SK-N-SH (cell line): ENCODE data around the gene ATP2A2. TPM values are rescaled to one million over a fixed set of nuclear protein-coding genes. Genes with fewer than 3 reads are reported as not detected.

Source experiments
- CTCF ChIA-PET: fragments of 300-600, 350-600 bp; formaldehyde crosslinking; extraction: SDS; loops from one replicate; lab custom pipeline; 2021; lab: Yijun Ruan, JAX
- POLR2A ChIA-PET: fragments of 350-600 bp; sonication (Branson Sonifier 250); formaldehyde crosslinking; extraction: SDS; loops from one replicate; lab custom pipeline; 2020; ENCODE audit warnings: antibody characterized with exemption, inconsistent platforms; lab: Yijun Ruan, JAX
- DNase-seq: peaks from one replicate; pipeline ENCODE4 v3.0.0; 2012
- H2AFZ ChIP-seq: fragments of 200-600 bp; sonication (generic); 2 replicates; pipeline ENCODE4 v1.8.1; 2016; ENCODE audit warnings: antibody characterized with exemption, mild to moderate bottlenecking, low read depth
- H3F3A ChIP-seq: fragments of 200-600 bp; sonication (generic); replicated peaks from 2 replicates; pipeline ENCODE3; 2016; ENCODE audit warnings: antibody characterized with exemption, mild to moderate bottlenecking; ENCODE audit not compliant: insufficient read depth
- H3K27ac ChIP-seq, 2 experiments: fragments of 200-500 bp in 1 of 2; fragments of 200-600 bp in 1 of 2; sonication (Bioruptor generic) in 1 of 2; sonication (generic), shearing (Covaris generic) in 1 of 2; 2 replicates each; pipeline versions ENCODE4 v1.5.1 to v1.6.1; 2014 to 2016; ENCODE audit warnings: low read depth in 2 of 2, inconsistent platforms in 1 of 2, low read length in 1 of 2, mild to moderate bottlenecking in 1 of 2, mixed read lengths in 1 of 2
- H3K27me3 ChIP-seq: fragments of 200-600 bp; sonication (generic), shearing (Covaris generic); 2 replicates; pipeline ENCODE4 v1.6.1; 2016; ENCODE audit warnings: mixed run types; ENCODE audit not compliant: insufficient read depth
- H3K36me3 ChIP-seq, 2 experiments: fragments of 200-500 bp in 1 of 2; fragments of 200-600 bp in 1 of 2; sonication (Bioruptor generic) in 1 of 2; sonication (generic) in 1 of 2; replicated peaks in 1 of 2; 2 replicates each; pipeline versions ENCODE3 to v1.5.1; 2014 to 2016; ENCODE audit warnings: low read length in 1 of 2, mild to moderate bottlenecking in 1 of 2; ENCODE audit not compliant: insufficient read depth in 2 of 2, control insufficient read depth in 1 of 2
- H3K4me1 ChIP-seq, 2 experiments: fragments of 200-500 bp in 1 of 2; fragments of 200-600 bp in 1 of 2; sonication (Bioruptor generic) in 1 of 2; sonication (generic), shearing (Covaris generic) in 1 of 2; 2 replicates each; pipeline versions ENCODE4 v1.5.1 to v1.6.1; 2014 to 2016; ENCODE audit warnings: low read depth in 1 of 2, low read length in 1 of 2, mixed run types in 1 of 2; ENCODE audit not compliant: insufficient read depth in 2 of 2, control insufficient read depth in 1 of 2
- H3K4me2 ChIP-seq: fragments of 200-600 bp; sonication (generic), shearing (Covaris generic); 2 replicates; pipeline ENCODE4 v1.6.1; 2017; ENCODE audit warnings: mixed run types
- H3K4me3 ChIP-seq, 2 experiments: fragments of 200-500 bp in 1 of 2; fragments of 200-600 bp in 1 of 2; sonication (Bioruptor generic) in 1 of 2; sonication (generic), shearing (Covaris generic) in 1 of 2; 2 replicates each; pipeline versions ENCODE4 v1.5.1 to v1.8.1; 2014 to 2016; ENCODE audit warnings: low read depth in 2 of 2, inconsistent platforms in 1 of 2, low read length in 1 of 2, mild to moderate bottlenecking in 1 of 2, mixed read lengths in 1 of 2, moderate library complexity in 1 of 2
- H3K79me2 ChIP-seq: fragments of 200-600 bp; sonication (generic); 2 replicates; pipeline ENCODE4 v1.8.1; 2017; ENCODE audit warnings: mild to moderate bottlenecking; ENCODE audit not compliant: insufficient read depth
- H3K9ac ChIP-seq: fragments of 200-600 bp; sonication (generic); 2 replicates; pipeline ENCODE4 v1.6.1; 2017; ENCODE audit warnings: mixed run types
- H3K9me2 ChIP-seq: fragments of 200-600 bp; sonication (generic); 2 replicates; pipeline ENCODE4 v1.6.1; 2017; ENCODE audit warnings: mixed run types
- H3K9me3 ChIP-seq: fragments of 200-600 bp; sonication (generic); 2 replicates; pipeline ENCODE4 v1.6.1; 2017; ENCODE audit warnings: mixed run types, mild to moderate bottlenecking, moderate library complexity
- H4K20me1 ChIP-seq: fragments of 200-600 bp; sonication (generic); 2 replicates; pipeline ENCODE4 v1.6.1; 2017; ENCODE audit warnings: mild to moderate bottlenecking, mixed run types; ENCODE audit not compliant: insufficient read depth
- ELF1 ChIP-seq: IDR thresholded peaks from 2 replicates; pipeline ENCODE4 v1.4.0; 2012
- EZH2phosphoT487 ChIP-seq: fragments of 200-600 bp; sonication (generic); IDR thresholded peaks from 2 replicates; pipeline ENCODE4 v1.6.1; 2017; ENCODE audit warnings: low read depth, mixed run types, mild to moderate bottlenecking, antibody characterized with exemption, moderate library complexity, borderline replicate concordance
- FOSL2 ChIP-seq: IDR thresholded peaks from 2 replicates; pipeline ENCODE4 v1.4.0; 2012; ENCODE audit warnings: low read depth, mild to moderate bottlenecking, moderate library complexity, borderline replicate concordance
- GABPA ChIP-seq: IDR thresholded peaks from 2 replicates; pipeline ENCODE4 v1.4.0; 2012; ENCODE audit warnings: low read depth, mild to moderate bottlenecking
- MAX ChIP-seq: IDR thresholded peaks from 2 replicates; pipeline ENCODE4 v1.4.0; 2012; ENCODE audit warnings: low read depth
- MXI1 ChIP-seq: IDR thresholded peaks from 2 replicates; pipeline ENCODE4 v1.6.1; 2012; ENCODE audit warnings: mild to moderate bottlenecking, low read depth, low read length, improper control_type of control experiment
- PBX3 ChIP-seq: IDR thresholded peaks from 2 replicates; pipeline ENCODE4; 2012
- RAD21 ChIP-seq: IDR thresholded peaks from 2 replicates; pipeline ENCODE4 v1.6.1; 2012; ENCODE audit warnings: mild to moderate bottlenecking, low read length
- RCOR1 ChIP-seq: fragments of 150-350 bp; IDR thresholded peaks from 2 replicates; pipeline ENCODE4 v1.6.1; 2017; ENCODE audit warnings: antibody characterized with exemption, low read length
- RFX5 ChIP-seq: IDR thresholded peaks from 2 replicates; pipeline ENCODE4 v1.6.1; 2012; ENCODE audit warnings: mild to moderate bottlenecking, improper control_type of control experiment, low read length
- SIN3A ChIP-seq: IDR thresholded peaks from 2 replicates; pipeline ENCODE4 v1.6.1; 2012; ENCODE audit warnings: low read depth, mild to moderate bottlenecking, low read length, moderate library complexity, borderline replicate concordance
- SMC3 ChIP-seq: IDR thresholded peaks from 2 replicates; pipeline ENCODE4 v1.6.1; 2012; ENCODE audit warnings: low read depth, low read length, improper control_type of control experiment
- TAF1 ChIP-seq: IDR thresholded peaks from 2 replicates; pipeline ENCODE4 v1.6.1; 2012; ENCODE audit warnings: low read depth, mild to moderate bottlenecking, low read length, moderate library complexity, borderline replicate concordance
- USF2 ChIP-seq: fragments of 150-350 bp; IDR thresholded peaks from 2 replicates; pipeline ENCODE4 v1.6.1; 2017; ENCODE audit warnings: antibody characterized with exemption, low read length, low read depth, borderline replicate concordance
- WGBS: methylation state at CpG from one replicate; pipeline ENCODE4 v1.1.6; 2017; ENCODE audit warnings: low lambda C conversion rate; 5-methylcytosine and 5-hydroxymethylcytosine counted together
- polyA plus RNA-seq, 3 experiments: library from polyadenylated mRNA; depleted of rRNA; stranded (reverse); fragments of >200 nt; gene quantifications; 2 replicates each; pipeline ENCODE4 v1.2.3, GENCODE V29; 2012

Gene ATP2A2
- polyA plus RNA-seq, 1 of the 3 experiments (the other 2 are of a cell fraction): 120 TPM

GRCh38 chr12:110307372-110307771, 26.3 kb downstream of the ATP2A2 start:
- ChIA-PET POLR2A (no interaction called here), CTCF (interaction anchor here (1.9 kb wide), 1 partner anchor 14 kb away, joined by 3 read pairs; no protein-coding TSS in a partner anchor)
- DNase-seq: no peak
- Histone ChIP-seq H3K4me1 (peaks cover 0 to 29% of the 10 kb centered on the region in 2 experiments; a peak in 1 of 4 replicates), H3K27me3 (no peaks in the 10 kb centered on the region), H3K36me3 (peaks cover 12 to 48% of the 10 kb centered on the region in 2 experiments), H4K20me1 (peaks cover 54% of the 10 kb centered on the region), H3K9ac (no peak overlapping the region), H3F3A (peaks cover 43% of the 10 kb centered on the region), H3K9me2 (no peaks in the 10 kb centered on the region), H2AFZ (no peak overlapping the region), H3K27ac (no peak overlapping the region), H3K4me2 (no peak overlapping the region), H3K4me3 (no peak overlapping the region), H3K9me3 (no peaks in the 10 kb centered on the region), H3K79me2 (peaks cover 98% of the 10 kb centered on the region)
- WGBS: 90% methylated on average over 3 of the region's 3 CpGs
- no peak for TF ChIP-seq MAX
- TF ChIP-seq PBX3: no peak
- no peak for TF ChIP-seq USF2
- no peak for TF ChIP-seq MXI1

- H3K4me1 ChIP-seq: peaks cover 0 to 40% of the 10 kb centered on the region in 2 experiments; a peak in 2 of 4 replicates
- no peaks in the 10 kb centered on the region for H3K9me3 ChIP-seq
- H3K36me3 ChIP-seq: peaks cover under 1 to 46% of the 10 kb centered on the region in 2 experiments
- H3K9ac ChIP-seq: no peak overlapping the region
- no peak overlapping the region for H2AFZ ChIP-seq
- TF ChIP-seq FOSL2 (no peak), EZH2phosphoT487 (no peak), RFX5 (no peak), SIN3A (no peak), RCOR1 (no peak), GABPA (no peak), USF2 (no peak), ELF1 (no peak), RAD21 (no peak), SMC3 (no peak), TAF1 (no peak)
- TF ChIP-seq, all 33 proteins: peak for 0
- CTCF ChIA-PET: no interaction called here
- Histone ChIP-seq H3F3A (peaks cover 46% of the 10 kb centered on the region), H3K4me3 (no peak overlapping the region), H3K4me2 (no peak overlapping the region), H3K27ac (peak overlapping the region in 1 of 2 experiments; percentile 29; a peak in 2 of 4 replicates), H4K20me1 (peaks cover 26% of the 10 kb centered on the region), H3K9me2 (no peaks in the 10 kb centered on the region), H3K27me3 (no peaks in the 10 kb centered on the region), H3K79me2 (peaks cover 100% of the 10 kb centered on the region)
- no peak for DNase-seq
- POLR2A ChIA-PET: no interaction called here
These were observed 29.7 kb downstream of the ATP2A2 start for GRCh38 chr12:110310763-110311162.
